T47D (cell line): ENCODE measurements around the gene UBQLNL.
A peak's percentile ranks its signal among the peaks of the same experiment; 100 is the strongest.

ENCODE experiments used
- DNase-seq, 2 experiments: peaks; one replicate each; pipeline versions ENCODE4 v3.0.0 to v3.0.0-alpha.2; 2011 to 2012; ENCODE audit warnings: low read depth in 1 of 2, low spot score in 1 of 2
- JUND ChIP-seq: IDR thresholded peaks from 2 replicates; pipeline ENCODE4 v1.6.1; 2012; ENCODE audit warnings: low read depth
- in situ Hi-C: cut with HindIII; loops from 2 replicates; pipeline ENCODE4 v1.10.0; 2016; ENCODE audit warnings: low sequenced_read_pairs, low pct_unique_long_range_greater_than_20kb

UBQLNL gene

DNA sequence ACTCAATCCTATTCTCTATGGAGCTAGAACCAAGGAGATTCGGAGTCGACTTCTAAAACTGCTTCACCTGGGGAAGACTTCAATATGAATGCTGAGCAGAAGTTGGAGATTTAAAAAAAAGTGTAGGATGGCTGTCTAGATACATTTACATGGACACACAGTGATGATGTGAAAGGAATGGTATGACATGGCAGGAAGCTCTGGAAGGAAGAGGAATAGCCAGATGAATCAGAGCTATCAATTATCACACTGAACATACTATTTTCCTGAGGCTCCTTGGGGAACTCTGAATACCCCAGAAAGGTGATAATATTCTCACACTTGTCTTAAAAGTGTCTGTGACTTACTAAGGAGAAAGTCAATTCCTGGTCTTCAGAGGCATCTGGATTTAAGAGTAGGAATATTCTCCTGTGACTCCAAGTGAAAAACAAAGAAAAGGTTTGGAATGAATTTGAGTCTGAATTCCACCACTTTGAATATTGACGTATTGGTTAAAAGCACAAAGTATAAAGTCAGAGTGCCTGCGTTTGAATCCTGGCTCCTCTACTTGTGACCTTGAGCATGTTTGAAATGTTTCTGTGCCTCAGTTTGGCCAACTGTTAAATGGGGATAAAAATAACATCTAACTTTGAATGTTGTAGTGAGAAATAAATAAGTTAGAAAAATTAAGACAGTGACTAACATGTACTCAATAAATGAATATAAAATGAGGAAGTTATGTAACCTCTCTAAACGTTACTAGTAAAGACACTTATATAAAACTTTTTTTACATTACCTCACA lies 26.7 kb downstream of the UBQLNL start:
- in situ Hi-C loops: no loop called here

DNA sequence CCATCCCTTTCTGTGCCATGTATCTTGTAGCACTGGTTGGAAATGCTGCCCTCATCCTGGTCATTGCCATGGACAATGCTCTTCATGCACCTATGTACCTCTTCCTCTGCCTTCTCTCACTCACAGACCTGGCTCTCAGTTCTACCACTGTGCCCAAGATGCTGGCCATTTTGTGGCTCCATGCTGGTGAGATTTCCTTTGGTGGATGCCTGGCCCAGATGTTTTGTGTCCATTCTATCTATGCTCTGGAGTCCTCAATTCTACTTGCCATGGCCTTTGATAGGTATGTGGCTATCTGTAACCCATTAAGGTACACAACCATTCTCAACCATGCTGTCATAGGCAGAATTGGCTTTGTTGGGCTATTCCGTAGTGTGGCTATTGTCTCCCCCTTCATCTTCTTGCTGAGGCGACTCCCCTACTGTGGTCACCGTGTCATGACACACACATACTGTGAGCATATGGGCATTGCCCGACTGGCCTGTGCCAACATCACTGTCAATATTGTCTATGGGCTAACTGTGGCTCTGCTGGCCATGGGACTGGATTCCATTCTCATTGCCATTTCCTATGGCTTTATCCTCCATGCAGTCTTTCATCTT lies 27.6 kb downstream of the UBQLNL start:
- in situ Hi-C loops: no loop called here
- no peak for DNase-seq
- TF ChIP-seq JUND: no peak

More for the DNA sequence above, 26.7 kb downstream of the UBQLNL start:
- DNase-seq: no peak
- no peak for TF ChIP-seq JUND

DNA sequence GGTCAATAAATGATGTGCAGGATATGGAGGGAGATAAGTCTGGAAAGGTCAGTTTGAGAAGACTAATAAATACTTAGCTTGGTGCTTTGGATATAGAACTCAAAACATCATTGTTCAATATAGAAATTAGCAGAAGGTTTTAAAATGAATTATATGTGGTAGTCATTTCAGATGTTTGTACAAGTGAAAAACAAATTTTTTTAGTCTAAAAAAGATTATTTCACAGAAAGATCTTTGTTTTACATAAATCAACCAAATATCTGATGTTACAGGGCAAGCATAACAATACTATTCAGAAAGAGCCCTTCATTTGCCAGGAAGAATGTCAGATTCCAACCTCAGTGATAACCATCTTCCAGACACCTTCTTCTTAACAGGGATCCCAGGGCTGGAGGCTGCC lies 28.1 kb downstream of the UBQLNL start, which contains the start of gene OR52D1:
Gene OR52D1, plus strand, starts transcription at position 301 of the 400 bp plus-strand sequence. Its CDS starts 22 bp downstream, at position 323.
- DNase-seq: no peak
- in situ Hi-C loops: no loop called here
- no peak for TF ChIP-seq JUND

DNA sequence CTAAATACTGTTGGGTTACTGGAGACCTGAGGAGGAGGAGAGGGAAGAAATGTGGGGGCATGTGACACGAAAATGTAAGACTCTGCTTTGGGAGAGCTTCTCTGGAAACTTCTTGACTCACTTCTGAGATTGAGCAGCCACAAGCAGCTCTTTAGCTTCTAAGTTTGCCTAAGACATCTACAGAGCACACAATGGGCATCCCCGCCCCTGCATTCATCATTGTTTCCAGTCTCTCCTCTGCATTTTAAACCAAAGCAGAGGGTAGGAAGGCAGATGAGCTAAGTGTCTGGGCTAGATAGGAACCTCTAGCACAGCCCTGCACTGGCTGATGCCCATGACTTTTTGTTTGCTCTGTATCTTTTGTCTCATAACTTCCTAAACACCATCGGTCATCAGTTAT lies 30.1 kb downstream of the UBQLNL start:
- no peak for DNase-seq
- no peak for TF ChIP-seq JUND
- in situ Hi-C loops: no loop called here

DNA sequence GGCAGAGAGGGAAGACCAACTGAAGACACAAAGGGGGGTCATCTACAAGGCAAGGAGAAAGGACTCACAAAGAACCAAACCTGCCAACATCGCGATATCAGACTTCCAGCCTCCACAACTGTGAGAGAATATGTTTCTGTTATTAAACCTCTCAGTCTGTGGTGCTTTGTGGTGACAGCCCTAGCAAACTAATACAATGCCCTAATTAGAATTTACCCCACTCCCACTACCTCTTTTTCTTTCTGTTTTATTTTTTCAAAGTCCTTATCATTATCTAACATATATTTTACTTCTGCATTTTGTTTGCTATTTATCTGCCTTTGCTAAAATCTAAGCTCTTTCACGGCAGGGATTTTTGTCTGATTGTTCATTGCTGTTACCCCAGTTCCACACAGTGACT lies 30.5 kb downstream of the UBQLNL start:
- TF ChIP-seq JUND: no peak
- no peak for DNase-seq
- in situ Hi-C loops: no loop called here

DNA sequence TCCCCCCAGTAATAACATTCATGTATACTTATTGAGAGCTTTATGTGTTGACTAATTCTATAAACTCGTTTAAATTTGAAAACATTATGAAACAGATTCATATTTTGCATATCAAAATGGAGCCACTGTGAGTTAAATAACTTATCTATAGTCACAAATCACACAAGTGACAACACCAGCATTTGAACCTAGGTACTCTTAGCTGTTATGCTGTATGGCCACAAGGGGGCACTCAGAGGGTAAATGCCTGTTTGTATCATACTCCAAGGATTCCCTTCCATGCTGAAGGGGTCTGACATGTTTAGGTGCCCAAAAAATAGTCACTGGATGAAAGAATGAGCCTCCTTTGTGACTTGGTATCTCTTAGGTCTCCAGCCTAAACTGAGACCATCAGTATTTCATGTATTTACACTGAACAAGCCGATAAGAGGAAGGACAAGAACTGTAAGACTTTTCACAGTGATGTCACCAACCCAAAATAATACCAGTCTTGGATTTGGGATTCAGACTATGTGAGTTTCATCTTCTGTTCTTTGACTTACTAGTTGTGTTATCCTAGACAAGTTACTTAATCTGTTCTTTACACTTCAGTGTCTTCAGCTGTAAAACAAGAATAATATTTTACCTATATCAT lies 40.2 kb downstream of the UBQLNL start:
- peak; percentile 7 to 57 for DNase-seq
- in situ Hi-C loops: no loop called here
- no peak for TF ChIP-seq JUND

DNA sequence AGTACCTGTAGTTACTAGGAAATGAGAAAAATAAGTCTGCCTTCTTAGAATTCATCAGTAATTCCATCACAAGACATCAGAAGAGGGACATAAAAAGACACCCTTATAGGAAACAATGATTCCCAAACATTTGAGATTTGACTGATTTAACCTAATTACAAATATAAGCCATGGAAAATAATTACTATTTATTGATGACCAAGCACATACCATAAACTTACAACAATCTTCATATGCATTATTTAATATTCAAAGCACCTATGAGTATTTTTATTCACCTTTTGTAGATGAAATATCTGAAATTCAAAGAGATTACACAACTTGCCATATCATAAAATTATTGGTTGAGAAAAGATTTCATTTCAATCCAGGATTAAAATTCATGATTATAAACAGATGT lies 42.6 kb downstream of the UBQLNL start:
- no peak for TF ChIP-seq JUND
- in situ Hi-C loops: no loop called here
- DNase-seq: no peak

DNA sequence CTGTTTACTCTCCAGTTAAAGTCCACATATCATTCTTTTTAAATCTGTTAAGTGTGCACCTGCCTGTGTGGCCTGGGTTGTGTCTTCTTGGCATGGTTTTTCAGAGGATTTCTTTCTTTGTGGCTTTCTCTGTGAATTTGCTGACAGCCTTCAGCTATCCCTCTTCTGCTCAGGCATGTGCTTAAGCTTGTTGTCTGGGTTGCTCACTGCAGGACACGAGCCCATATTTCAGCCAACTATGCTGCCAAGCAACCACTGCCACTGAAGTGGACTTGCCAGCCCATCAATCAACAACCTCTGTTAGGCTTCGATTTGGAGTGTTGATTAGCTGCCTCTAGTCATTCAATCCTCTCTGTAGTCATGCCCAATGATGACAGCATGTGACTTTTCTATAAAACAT lies 49.0 kb downstream of the UBQLNL start:
- no peak for DNase-seq
- in situ Hi-C loops: no loop called here
- no peak for TF ChIP-seq JUND
